Jurkat, Clone E6-1 (cell line): Measurements from ENCODE around the gene GRB2.
A peak's percentile ranks its signal among the peaks of the same experiment; 100 is the strongest.

ENCODE experiments used
- DNase-seq: peaks from one replicate; pipeline ENCODE4 v3.0.0-alpha.2; 2011; ENCODE audit warnings: low read depth, low spot score
- H3K4me3 ChIP-seq: 2 replicates; pipeline ENCODE4 v1.5.1; 2011; ENCODE audit warnings: mild to moderate bottlenecking, low read length, control low read depth, moderate library complexity

GRB2 gene

GRCh38 chr17:75270966-75271232, 134.6 kb downstream of the GRB2 start, which contains the start of gene MIF4GD:
Gene MIF4GD (minus strand): TSS chr17:75271231. CDS start chr17:75270195, 1,036 bp downstream.
- DNase-seq, result no peak
- peak within 1 kb of the TSS; percentile 87 for H3K4me3 ChIP-seq

DNA sequence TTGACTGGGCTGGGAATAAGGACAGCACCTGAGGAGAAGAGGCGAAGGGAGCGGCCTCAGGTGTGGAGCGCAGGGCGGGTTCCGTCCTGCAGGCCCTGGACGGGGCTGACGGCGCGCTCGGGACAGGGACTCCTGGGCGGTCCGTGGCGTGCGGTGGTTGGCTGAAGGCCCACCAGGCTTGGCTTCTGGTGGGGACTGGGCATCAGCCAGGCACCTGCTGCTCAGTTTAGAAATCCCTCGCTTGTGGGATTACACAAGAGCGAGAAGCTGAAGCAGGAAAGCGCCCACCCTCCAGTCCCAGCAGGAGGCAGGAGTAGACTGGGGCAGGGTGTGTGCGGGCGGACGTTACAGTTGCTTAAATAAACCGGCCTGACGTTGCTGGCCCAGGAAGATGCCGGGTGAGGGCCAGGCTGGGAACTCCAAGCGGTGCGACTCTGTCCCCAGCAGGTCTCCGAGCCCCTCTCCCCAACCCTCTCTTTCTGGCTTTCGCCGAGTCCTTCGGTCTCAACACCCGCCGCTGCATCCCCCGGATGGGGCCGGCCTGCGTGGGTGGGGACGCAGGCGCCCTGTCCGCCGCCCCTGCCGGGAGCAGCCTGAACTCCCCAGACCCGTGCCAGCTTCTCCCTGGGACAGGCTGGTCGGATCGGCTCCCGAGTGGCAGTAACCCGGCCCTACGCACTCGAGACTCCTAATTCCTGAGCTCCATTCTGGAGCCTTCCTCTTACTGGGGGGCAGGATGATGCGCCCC, 135.1 kb downstream of the GRB2 start:
- H3K4me3 ChIP-seq, result peak overlapping the region; percentile 87
- DNase-seq, result no peak

DNA sequence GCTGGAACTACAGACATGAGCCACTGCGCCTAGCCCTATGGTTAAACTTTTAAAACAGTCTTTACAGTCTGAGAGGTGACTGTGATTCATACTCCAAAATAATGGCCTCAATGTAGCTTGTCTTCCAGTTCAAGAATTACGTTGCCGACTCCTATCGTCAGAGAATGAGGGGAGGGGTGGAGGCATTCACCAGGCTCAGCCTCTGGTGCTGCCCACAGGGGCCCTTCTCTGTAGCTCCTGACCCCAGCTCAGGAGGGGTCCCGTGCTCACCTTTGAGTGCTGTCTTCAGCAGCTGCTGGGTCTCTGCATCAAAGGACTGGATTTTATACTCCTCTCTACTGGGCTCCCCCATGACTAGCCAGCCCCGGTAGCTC, 135.6 kb downstream of the GRB2 start:
- DNase-seq, result no peak
- H3K4me3 ChIP-seq, result peak overlapping the region; percentile 87
